ENCODE data around the gene SLC39A1. TPM values are rescaled to one million over a fixed set of nuclear protein-coding genes. Genes with fewer than 3 reads are reported as not detected.
A peak's percentile ranks its signal among the peaks of the same experiment; 100 is the strongest.

The SLC39A1 gene
- total RNA-seq, 2 experiments from 2014 or later, result 41.6 to 44.2 TPM

DNA sequence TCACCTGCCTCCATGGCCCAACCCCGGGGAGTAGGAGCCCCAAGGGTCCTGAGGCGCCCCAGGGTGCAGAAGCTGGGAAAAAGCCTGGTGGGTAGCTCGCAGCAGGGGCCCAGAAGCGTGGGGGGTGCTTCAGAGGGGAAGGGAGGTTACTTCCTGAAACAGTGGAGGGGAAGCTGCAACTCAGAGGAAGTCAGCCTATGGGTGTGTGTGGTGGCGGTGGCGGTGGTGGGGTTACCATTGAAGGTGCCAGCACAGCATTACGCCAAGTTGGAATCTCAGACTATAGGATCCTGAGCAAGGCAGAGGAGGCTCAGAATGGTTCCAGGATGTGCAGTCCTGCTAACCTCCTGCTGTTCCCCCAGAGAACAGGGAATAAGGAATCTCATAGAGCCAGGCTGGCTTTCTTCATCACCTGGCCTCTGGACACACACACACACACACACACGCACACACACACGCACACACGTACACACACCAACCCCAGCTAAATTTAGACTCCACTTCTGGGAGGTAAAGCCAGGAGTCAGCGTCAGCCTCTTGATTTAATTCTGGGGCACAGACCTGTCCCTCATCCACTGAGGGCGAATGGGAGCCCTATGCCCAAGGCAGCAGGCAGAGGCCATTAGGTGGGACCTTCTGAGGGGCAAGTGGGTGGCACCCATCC, 18.1 kb downstream of the SLC39A1 start:
- Histone ChIP-seq H2AFZ (ENCODE audit: low read length) (no peak overlapping the region; the same call in 1 of the 2 replicates), H3K4me2 (ENCODE audit: low read length) (peak overlapping the region; percentile 96), H3K4me1 (ENCODE audit: insufficient read depth, low read length, poor library complexity, severe bottlenecking) (peaks cover 35% of the 10 kb centered on the region), H3K36me3 (ENCODE audit: insufficient read depth, low read length) (peaks cover 74% of the 10 kb centered on the region), H3K79me2 (ENCODE audit: insufficient read depth, low read depth, low read length) (peaks cover 20% of the 10 kb centered on the region), H4K20me1 (ENCODE audit: insufficient read depth, low read length) (no peaks in the 10 kb centered on the region), H3K27ac (ENCODE audit: low read depth, low read length, poor library complexity, severe bottlenecking) (peak overlapping the region; percentile 92), H3K4me3 (ENCODE audit: low read depth, low read length, poor library complexity, severe bottlenecking) (peak overlapping the region; percentile 86), H3K9me2 (ENCODE audit: insufficient read depth, low read length) (no peaks in the 10 kb centered on the region), H3K9me3 (ENCODE audit: low read length) (no peaks in the 10 kb centered on the region)
- TF ChIP-seq EZH2phosphoT487 (IDR thresholded peaks at IDR 0.05; ENCODE audit: borderline replicate concordance, low read depth, low read length), result no peak
- TF ChIP-seq, protein P1, sequence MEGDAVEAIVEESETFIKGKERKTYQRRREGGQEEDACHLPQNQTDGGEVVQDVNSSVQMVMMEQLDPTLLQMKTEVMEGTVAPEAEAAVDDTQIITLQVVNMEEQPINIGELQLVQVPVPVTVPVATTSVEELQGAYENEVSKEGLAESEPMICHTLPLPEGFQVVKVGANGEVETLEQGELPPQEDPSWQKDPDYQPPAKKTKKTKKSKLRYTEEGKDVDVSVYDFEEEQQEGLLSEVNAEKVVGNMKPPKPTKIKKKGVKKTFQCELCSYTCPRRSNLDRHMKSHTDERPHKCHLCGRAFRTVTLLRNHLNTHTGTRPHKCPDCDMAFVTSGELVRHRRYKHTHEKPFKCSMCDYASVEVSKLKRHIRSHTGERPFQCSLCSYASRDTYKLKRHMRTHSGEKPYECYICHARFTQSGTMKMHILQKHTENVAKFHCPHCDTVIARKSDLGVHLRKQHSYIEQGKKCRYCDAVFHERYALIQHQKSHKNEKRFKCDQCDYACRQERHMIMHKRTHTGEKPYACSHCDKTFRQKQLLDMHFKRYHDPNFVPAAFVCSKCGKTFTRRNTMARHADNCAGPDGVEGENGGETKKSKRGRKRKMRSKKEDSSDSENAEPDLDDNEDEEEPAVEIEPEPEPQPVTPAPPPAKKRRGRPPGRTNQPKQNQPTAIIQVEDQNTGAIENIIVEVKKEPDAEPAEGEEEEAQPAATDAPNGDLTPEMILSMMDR (conservative IDR thresholded peaks at IDR 0.05; ENCODE audit: low read length), result no peak
- CTCF ChIA-PET (ENCODE audit: unreplicated experiment), result interaction anchor here (1.3 kb wide), 2 partner anchors 22 kb away, joined by 4 to 6 read pairs; partner anchors contain the start of genes CREB3L4 and GATAD2B
- POLR2A ChIA-PET, result interaction anchor here (0.5 to 4.2 kb wide), 11 partner anchors 16 to 162 kb away, joined by 3 to 32 read pairs (median 4); partner anchors contain the start of genes CREB3L4, GATAD2B and SLC39A1
- DNase-seq (ENCODE audit: low spot score), result peak; percentile 84
- BruUV-seq (replicated peaks), result no TSS peak
- intact Hi-C loops (cut with micrococcal nuclease; ENCODE audit: unreplicated experiment), result loop anchor here (1.0 kb wide), 1 partner anchor 124 kb away; no protein-coding TSS in a partner anchor

DNA sequence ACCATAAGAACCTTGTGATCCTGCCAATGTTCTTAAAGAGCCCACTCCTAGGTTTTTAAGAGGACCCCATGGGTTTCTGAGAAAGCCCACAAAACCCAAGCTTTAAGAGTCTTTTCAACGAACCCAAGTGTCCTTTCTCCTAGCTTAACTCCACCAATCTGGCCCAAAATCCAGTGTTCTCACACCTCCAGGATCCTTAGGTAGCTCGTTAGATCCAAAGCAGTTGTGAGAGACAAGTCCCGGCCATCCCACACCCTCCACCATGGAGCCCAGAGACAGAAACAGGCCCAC, 18.6 kb downstream of the SLC39A1 start:
- CTCF ChIA-PET (ENCODE audit: unreplicated experiment), result interaction anchor here (0.5 to 1.3 kb wide), 2 partner anchors 19 to 22 kb away, joined by 4 read pairs; partner anchors contain the start of genes GATAD2B and SLC39A1
- H3K36me3 ChIP-seq (ENCODE audit: insufficient read depth, low read length), result peaks cover 74% of the 10 kb centered on the region
- no peaks in the 10 kb centered on the region for H3K9me2 ChIP-seq (ENCODE audit: insufficient read depth, low read length)
- no peaks in the 10 kb centered on the region for H4K20me1 ChIP-seq (ENCODE audit: insufficient read depth, low read length)
- no peaks in the 10 kb centered on the region for H3K9me3 ChIP-seq (ENCODE audit: low read length)
- intact Hi-C loops (cut with micrococcal nuclease; ENCODE audit: unreplicated experiment), result loop anchor here (1.0 kb wide), 1 partner anchor 123 kb away; no protein-coding TSS in a partner anchor
- H3K4me2 ChIP-seq (ENCODE audit: low read length), result peak overlapping the region; percentile 96
- TF ChIP-seq EZH2phosphoT487 (IDR thresholded peaks at IDR 0.05; ENCODE audit: borderline replicate concordance, low read depth, low read length), result no peak
- TF ChIP-seq, protein P1 (conservative IDR thresholded peaks at IDR 0.05; ENCODE audit: low read length), result no peak
- DNase-seq (ENCODE audit: low spot score), result no peak
- H3K4me1 ChIP-seq (ENCODE audit: insufficient read depth, low read length, poor library complexity, severe bottlenecking), result peaks cover 35% of the 10 kb centered on the region
- H3K4me3 ChIP-seq (ENCODE audit: low read depth, low read length, poor library complexity, severe bottlenecking), result peak overlapping the region; percentile 86
- no peak overlapping the region; the same call in 1 of the 2 replicates for H2AFZ ChIP-seq (ENCODE audit: low read length)
- POLR2A ChIA-PET, result interaction anchor here (0.5 to 4.2 kb wide), 12 partner anchors 16 to 223 kb away, joined by 3 to 32 read pairs (median 4); partner anchors contain the start of genes CREB3L4, GATAD2B and SLC39A1
- BruUV-seq (replicated peaks), result TSS peak; percentile 69
- H3K79me2 ChIP-seq (ENCODE audit: insufficient read depth, low read depth, low read length), result peaks cover 20% of the 10 kb centered on the region
- H3K27ac ChIP-seq (ENCODE audit: low read depth, low read length, poor library complexity, severe bottlenecking), result peak overlapping the region; percentile 92
